Measurements from ENCODE around the gene AGTPBP1.

The AGTPBP1 gene

DNA sequence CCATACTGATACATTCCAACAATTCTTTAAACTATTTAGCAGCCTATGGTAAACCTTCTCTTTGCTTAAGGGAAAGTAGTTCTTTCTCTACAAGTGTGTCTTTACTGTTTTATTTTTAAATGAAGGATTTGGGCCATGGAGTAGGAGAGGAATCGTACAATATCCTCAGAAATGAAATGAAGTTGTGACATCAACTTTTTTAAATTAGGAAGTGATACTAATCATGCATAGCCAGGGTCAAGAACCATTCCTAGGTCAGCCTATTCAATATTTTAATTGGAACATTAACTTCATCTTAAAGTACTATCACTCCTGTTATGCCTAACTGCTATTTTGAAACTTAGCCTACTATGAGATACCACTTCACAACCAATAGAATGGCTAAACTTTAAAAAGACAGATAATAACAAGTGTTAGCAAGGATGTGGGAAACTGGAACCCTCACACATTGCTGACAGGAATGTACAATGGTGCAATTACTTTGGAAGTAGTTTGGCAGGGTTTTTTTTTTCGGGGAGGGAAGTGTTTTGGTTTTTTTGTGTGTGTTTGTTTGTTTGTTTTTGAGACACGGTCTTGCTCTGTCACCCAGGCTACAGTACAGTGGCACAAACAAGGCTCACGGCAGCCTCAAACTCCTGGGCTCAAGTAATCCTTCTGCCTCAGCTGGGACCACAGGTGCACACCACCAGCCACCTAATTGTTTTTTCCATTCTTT, 10.7 kb downstream of the AGTPBP1 start:
- Histone ChIP-seq H3F3A (ENCODE audit: low read depth) (no peaks in the 10 kb centered on the region), H2AFZ (ENCODE audit: low read length) (no peak overlapping the region), H3K27me3 (ENCODE audit: insufficient read depth, low read length, poor library complexity, severe bottlenecking) (no peaks in the 10 kb centered on the region), H3K4me1 (ENCODE audit: insufficient read depth, low read length, poor library complexity, severe bottlenecking) (no peaks in the 10 kb centered on the region), H3K9ac (ENCODE audit: low read depth, low read length, poor library complexity, severe bottlenecking) (no peak overlapping the region), H4K20me1 (ENCODE audit: insufficient read depth, low read length, poor library complexity, severe bottlenecking) (peaks cover 6% of the 10 kb centered on the region), H3K9me3 (ENCODE audit: insufficient read depth, low read depth, low read length) (no peaks in the 10 kb centered on the region), H3K36me3 (ENCODE audit: insufficient read depth, low read length) (no peaks in the 10 kb centered on the region), H3K9me2 (replicated peaks; ENCODE audit: low read depth, low read length) (no peaks in the 10 kb centered on the region), H3K79me2 (ENCODE audit: insufficient read depth, low read length) (peaks cover 64% of the 10 kb centered on the region; the same call in 1 of the 2 replicates), H3K4me2 (ENCODE audit: low read depth, low read length, poor library complexity, severe bottlenecking) (no peak overlapping the region), H3K4me3 (ENCODE audit: low read length, poor library complexity, severe bottlenecking) (no peak overlapping the region)
- TF ChIP-seq EZH2phosphoT487 (IDR thresholded peaks at IDR 0.05; ENCODE audit: borderline replicate concordance) (no peak), CTCF (conservative IDR thresholded peaks at IDR 0.05; ENCODE audit: low read length) (no peak)

- H3K79me2 ChIP-seq (ENCODE audit: insufficient read depth, low read length) = peaks cover 69% of the 10 kb centered on the region
- no peak for TF ChIP-seq EZH2phosphoT487 (IDR thresholded peaks at IDR 0.05; ENCODE audit: borderline replicate concordance)
- no peak for TF ChIP-seq CTCF (conservative IDR thresholded peaks at IDR 0.05; ENCODE audit: low read length)
- H4K20me1 ChIP-seq (ENCODE audit: insufficient read depth, low read length, poor library complexity, severe bottlenecking) = no peaks in the 10 kb centered on the region
- H3F3A ChIP-seq (ENCODE audit: low read depth) = no peaks in the 10 kb centered on the region
- no peak overlapping the region for H2AFZ ChIP-seq (ENCODE audit: low read length)
- H3K4me2 ChIP-seq (ENCODE audit: low read depth, low read length, poor library complexity, severe bottlenecking) = no peak overlapping the region
- no peaks in the 10 kb centered on the region for H3K9me2 ChIP-seq (replicated peaks; ENCODE audit: low read depth, low read length)
- no peaks in the 10 kb centered on the region for H3K27me3 ChIP-seq (ENCODE audit: insufficient read depth, low read length, poor library complexity, severe bottlenecking)
- H3K4me1 ChIP-seq (ENCODE audit: insufficient read depth, low read length, poor library complexity, severe bottlenecking) = no peaks in the 10 kb centered on the region
- no peaks in the 10 kb centered on the region for H3K9me3 ChIP-seq (ENCODE audit: insufficient read depth, low read depth, low read length)
- H3K9ac ChIP-seq (ENCODE audit: low read depth, low read length, poor library complexity, severe bottlenecking) = no peak overlapping the region
- H3K36me3 ChIP-seq (ENCODE audit: insufficient read depth, low read length) = no peaks in the 10 kb centered on the region
- no peak overlapping the region for H3K4me3 ChIP-seq (ENCODE audit: low read length, poor library complexity, severe bottlenecking)
These were observed 11.9 kb downstream of the AGTPBP1 start for GRCh38 chr9:85729882-85730281.

DNA sequence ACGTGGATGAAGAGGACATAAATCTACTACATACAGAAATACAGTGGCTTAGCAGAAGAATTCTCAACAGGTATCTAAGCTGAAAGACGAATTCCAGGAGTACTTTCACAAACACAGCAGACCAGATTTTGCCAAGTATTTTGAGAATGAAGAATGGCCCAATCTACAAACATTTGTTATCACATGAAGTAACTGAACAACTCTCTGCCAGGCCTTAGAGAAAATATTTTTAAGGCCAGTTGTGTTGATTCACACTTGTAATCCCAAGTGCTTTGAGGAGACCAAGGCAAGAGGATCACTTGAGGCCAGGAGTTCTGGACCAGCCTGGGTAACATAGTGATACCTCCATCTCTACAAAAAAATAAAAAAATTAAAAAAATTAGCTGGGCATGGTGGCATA, 14.3 kb downstream of the AGTPBP1 start:
- Histone ChIP-seq H2AFZ (ENCODE audit: low read length) (no peak overlapping the region), H3K27me3 (ENCODE audit: insufficient read depth, low read length, poor library complexity, severe bottlenecking) (no peaks in the 10 kb centered on the region), H3K9me3 (ENCODE audit: insufficient read depth, low read depth, low read length) (no peaks in the 10 kb centered on the region), H3K36me3 (ENCODE audit: insufficient read depth, low read length) (peaks cover 3% of the 10 kb centered on the region; the same call in 1 of the 2 replicates), H3F3A (ENCODE audit: low read depth) (no peaks in the 10 kb centered on the region), H3K4me1 (ENCODE audit: insufficient read depth, low read length, poor library complexity, severe bottlenecking) (no peaks in the 10 kb centered on the region), H3K4me3 (ENCODE audit: low read length, poor library complexity, severe bottlenecking) (no peak overlapping the region), H3K79me2 (ENCODE audit: insufficient read depth, low read length) (peaks cover 72% of the 10 kb centered on the region), H3K9ac (ENCODE audit: low read depth, low read length, poor library complexity, severe bottlenecking) (no peak overlapping the region), H4K20me1 (ENCODE audit: insufficient read depth, low read length, poor library complexity, severe bottlenecking) (no peaks in the 10 kb centered on the region), H3K9me2 (replicated peaks; ENCODE audit: low read depth, low read length) (no peaks in the 10 kb centered on the region), H3K4me2 (ENCODE audit: low read depth, low read length, poor library complexity, severe bottlenecking) (no peak overlapping the region)
- TF ChIP-seq CTCF (conservative IDR thresholded peaks at IDR 0.05; ENCODE audit: low read length) (no peak), EZH2phosphoT487 (IDR thresholded peaks at IDR 0.05; ENCODE audit: borderline replicate concordance) (no peak)

All from Loucy (cell line).